Dermis microvascular lymphatic vessel endothelial cell (primary cell): ENCODE measurements around the gene ITGAX. TPM values are rescaled to one million over a fixed set of nuclear protein-coding genes. Genes with fewer than 3 reads are reported as not detected.

Experiments used
- DNase-seq, 2 donors: peaks; one replicate each; pipeline versions ENCODE4 v3.0.0 to v3.0.0-alpha.2; 2010; ENCODE audit warnings: low read depth in 2 of 2
- total RNA-seq: library from RNA; depleted of rRNA; stranded (reverse); fragments of >200 nt; gene quantifications from 2 replicates; pipeline ENCODE4 v1.2.1, GENCODE V29; 2014

ITGAX gene
- total RNA-seq, 1 donor from 2014 or later: 0.64 TPM

GRCh38 chr16:31430380-31431052, 75.5 kb downstream of the ITGAX start:
- DNase-seq: no peak

Other genes starting within 250 kb of the ITGAX start
- 9.8 and 20.0 TPM in 2 replicates for gene BCKDK, start 246.8 kb upstream of the ITGAX start, total RNA-seq
- gene KAT8, start 237.5 kb upstream of the ITGAX start, total RNA-seq: 30.3 and 37.4 TPM in 2 replicates
- not detected in 2 replicates for gene PRSS8, start 219.4 kb upstream of the ITGAX start, total RNA-seq
- 0.13 and 0.39 TPM in 2 replicates for gene PRSS36, start 205.1 kb upstream of the ITGAX start, total RNA-seq
- gene FUS, start 175.0 kb upstream of the ITGAX start, total RNA-seq: 33.6 and 43.5 TPM in 2 replicates
- 63.3 and 74.2 TPM in 2 replicates for gene PYCARD, start 152.4 kb upstream of the ITGAX start, total RNA-seq
- gene TRIM72, start 141.1 kb upstream of the ITGAX start, total RNA-seq: not detected in 2 replicates
- not detected in 2 replicates for gene PYDC1, start 138.0 kb upstream of the ITGAX start, total RNA-seq
- under 0.01 TPM in 2 replicates for gene ITGAM, start 95.2 kb upstream of the ITGAX start, total RNA-seq
- not detected in 2 replicates for gene ITGAD, start 38.2 kb downstream of the ITGAX start, total RNA-seq
- not detected in 2 replicates for gene COX6A2, start 73.2 kb downstream of the ITGAX start, total RNA-seq
- under 0.01 and 0.13 TPM in 2 replicates for gene ZNF843, start 87.6 kb downstream of the ITGAX start, total RNA-seq
- 12.1 and 16.3 TPM in 2 replicates for gene ARMC5, start 104.3 kb downstream of the ITGAX start, total RNA-seq
- gene TGFB1I1, start 117.0 kb downstream of the ITGAX start, total RNA-seq: 26.2 and 40.7 TPM in 2 replicates
- gene SLC5A2, start 127.9 kb downstream of the ITGAX start, total RNA-seq: not detected in 2 replicates
- 18.4 and 31.0 TPM in 2 replicates for gene RUSF1, start 153.2 kb downstream of the ITGAX start, total RNA-seq
- not detected in 2 replicates for gene AHSP, start 172.7 kb downstream of the ITGAX start, total RNA-seq